Activated CD8-positive, alpha-beta memory T cell treated with anti-CD3 and anti-CD28 coated beads, Interleukin-2, amount 50 U/mL, for 4 hours (primary cell): ENCODE data around the gene CAND2.
"Not testable (repeated sequence)": the region's sequence is repeated elsewhere in the genome, so short reads cannot be mapped to it uniquely, and the experiment has no call there.

Experiments used
- DNase-seq: peaks from one replicate; pipeline ENCODE4 v3.0.0-alpha.2; 2020

Gene CAND2

DNA sequence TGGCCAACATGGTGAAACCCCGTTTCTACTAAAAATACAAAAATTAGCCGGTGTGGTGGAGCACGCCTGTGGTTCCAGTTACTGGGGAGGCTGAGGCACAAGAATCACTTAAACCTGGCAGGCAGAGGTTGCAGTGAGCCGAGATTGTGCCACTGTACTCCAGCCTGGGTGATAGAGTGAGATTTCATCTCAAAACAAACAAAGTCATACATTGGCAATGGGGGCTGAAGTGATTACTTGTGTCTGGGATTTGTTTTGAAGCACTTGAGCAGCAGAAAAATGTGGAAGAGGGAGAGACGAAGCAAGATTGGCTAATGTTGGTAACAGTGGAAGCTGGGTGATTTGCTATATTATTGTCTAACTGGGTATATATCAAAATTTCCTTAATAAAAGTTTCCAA, 24.0 kb upstream of the CAND2 start:
- DNase-seq, result no peak

DNA sequence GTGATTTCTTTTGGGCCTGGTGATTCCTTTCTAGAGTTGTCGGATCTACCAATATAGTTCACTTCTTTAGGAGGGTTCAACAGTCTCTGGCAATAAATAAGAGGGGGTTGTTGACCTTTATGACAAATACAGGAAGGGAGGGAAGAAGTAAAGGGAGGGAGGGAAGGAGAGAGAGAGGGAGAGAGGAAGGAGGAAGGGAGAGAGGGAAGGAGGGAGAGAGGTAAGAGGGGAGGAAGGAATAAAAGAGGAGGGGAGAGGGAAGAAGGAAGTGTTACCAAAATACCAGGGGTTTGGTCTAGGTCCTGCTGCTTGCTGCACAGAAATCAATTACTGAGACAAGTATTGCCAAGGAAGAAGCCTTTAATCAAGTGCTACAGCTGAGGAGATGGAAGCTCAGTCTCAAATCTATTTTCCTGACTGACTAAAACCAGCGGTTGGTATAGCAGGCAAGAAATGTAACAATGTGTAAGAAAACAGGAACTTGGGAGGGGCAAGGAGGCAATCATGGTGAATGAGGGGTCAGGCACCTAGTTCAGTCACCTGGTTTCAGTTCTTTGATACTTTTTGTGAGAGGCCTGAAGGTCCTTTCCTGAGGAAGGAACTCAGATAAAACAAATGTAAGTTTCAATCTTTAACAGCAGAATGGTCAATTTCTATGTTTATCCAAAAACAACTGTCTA, 23.3 kb upstream of the CAND2 start:
- DNase-seq, result no peak

DNA sequence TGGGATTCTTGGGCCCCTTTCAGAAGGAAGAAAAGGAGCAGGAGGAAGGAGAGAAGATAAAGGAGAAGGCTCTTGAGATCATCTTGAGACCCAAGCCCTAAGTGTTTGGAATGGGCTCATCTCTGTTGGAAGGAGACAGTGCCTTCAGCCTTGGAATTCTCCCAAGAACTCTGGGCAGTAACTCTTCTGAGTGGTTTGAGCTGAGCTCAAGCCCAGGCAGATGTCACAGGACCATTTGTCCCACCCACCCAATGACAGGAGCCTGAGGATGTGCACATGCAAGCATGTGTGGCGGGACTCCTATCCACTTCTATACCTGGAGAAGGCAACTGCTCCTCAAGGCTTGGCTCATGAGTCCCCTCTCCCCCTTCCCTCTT, 22.8 kb upstream of the CAND2 start:
- DNase-seq, result no peak

DNA sequence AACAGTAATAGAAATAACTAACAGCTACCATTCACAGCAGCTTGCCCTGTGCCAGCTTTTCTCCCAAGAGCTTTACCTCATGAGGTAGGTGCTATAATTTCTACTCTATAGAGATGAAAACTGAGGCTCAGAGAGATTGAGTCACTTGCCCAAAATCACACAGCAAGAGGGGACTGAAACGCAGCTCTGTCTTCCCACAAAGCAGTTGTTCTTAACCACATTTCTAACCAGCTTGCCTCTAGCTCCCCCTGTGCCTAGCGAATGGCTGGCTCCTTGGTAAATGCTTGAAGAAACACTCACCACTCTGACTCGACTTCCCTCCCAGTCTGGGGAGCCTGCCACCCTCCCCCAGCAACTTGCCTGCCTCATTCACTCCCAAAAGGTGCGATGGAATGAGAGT, 21.9 kb upstream of the CAND2 start:
- DNase-seq, result no peak

DNA sequence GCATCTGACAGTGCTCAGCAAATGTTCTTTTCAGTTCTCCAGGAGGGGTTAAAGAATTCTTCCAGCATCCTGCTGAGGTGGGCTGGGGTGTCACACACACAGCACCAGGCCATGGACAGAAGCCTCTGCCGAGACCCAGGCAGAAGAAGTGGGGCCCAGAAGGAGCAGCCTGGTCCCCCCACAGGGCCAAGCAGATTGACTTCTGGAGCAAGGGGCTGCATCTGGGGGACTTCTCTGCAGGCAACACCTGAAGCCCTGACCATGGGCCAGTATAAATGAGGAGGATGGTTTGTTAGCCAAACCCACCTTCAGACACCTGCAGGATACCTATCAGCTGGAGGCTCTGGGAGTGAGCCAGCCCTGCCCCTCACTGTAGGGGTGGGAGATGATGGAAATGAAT, 21.3 kb upstream of the CAND2 start:
- no peak for DNase-seq

DNA sequence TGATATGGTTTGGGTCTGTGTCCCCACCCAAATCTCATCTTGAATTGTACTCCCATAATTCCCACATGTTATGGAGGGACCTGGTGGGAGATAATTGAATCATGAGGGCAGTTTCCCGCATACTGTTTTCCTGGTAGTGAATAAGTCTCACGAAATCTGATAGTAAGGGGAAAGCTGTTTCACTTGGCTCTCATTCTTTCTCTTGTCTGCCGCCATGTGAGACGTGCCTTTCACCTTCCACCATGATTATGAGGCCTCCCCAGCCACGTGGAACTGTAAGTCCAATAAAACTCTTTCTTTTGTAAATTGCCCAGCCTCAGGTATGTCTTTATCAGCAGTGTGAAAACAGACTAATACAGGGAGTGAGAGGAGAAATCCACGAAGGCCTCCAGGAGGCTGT, 20.5 kb upstream of the CAND2 start:
- DNase-seq, result not testable (repeated sequence)

DNA sequence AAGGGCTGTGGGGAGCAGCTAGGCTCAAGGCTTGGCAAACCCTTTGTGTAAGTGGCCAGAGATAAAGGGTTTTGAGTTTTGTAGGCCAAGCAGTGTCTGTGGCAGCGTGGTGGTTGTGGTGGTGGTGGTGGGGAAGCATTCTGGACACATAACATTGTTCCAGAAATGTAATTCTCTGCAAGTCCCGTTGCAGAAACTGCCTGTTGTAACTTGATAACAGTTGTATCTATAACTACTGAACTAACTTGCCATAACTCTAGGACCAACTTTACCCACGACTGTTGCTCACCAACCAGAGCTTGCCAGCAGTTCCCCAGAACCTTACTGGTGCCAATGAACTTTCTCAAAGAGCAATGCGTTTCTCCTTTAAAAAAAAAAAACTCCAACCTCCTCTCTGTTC, 19.3 kb upstream of the CAND2 start:
- DNase-seq, result no peak

DNA sequence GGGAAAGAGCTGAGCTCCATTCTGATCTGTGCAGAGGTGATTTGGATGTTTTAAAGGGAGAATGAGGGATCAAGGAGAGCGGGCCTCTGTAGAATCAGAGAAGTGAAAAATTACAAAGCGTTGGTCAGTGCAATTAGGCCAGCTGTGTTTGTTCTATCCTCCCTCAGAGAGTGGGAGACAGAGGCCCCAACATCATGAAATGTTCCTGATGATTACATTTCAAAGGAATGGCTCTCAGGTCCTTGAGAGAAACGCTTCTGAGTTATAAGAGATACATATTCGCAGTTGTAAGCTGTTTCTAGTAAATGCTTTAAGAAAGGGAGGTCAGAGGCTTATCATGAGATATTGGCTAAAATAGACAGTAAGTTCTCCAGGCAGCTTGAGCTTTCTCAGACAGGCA, 15.7 kb upstream of the CAND2 start:
- DNase-seq, result no peak

DNA sequence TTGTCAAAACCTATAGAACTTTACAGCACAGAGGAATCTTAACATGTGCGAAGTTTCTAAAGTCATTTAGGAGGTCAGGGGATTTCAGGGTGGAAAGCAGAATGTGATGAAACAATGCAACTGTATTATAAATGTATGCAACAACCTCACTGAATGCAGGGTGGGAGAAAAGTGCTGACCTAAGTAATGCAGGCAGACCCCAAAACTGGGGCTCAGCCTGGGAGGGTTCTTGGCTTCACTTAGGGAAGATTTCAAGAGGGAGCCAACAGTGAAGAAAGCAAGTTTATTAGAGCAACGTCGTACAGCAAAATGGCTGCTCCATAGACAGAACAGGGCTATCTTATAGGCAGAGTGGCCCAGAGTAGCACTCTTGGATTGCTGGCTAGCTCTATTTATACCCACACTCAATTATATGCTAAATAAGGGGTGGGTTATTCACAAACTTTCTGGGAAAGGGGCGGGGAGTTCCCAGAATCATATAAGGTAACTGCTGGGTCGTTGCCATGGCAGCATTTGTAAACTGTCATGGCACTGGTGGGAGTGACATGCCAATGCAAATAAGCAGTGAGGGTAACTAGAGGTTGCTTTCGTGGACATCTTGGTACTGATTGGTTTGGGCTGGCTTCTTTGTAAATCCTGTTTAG, 14.2 kb upstream of the CAND2 start:
- DNase-seq, result no peak

DNA sequence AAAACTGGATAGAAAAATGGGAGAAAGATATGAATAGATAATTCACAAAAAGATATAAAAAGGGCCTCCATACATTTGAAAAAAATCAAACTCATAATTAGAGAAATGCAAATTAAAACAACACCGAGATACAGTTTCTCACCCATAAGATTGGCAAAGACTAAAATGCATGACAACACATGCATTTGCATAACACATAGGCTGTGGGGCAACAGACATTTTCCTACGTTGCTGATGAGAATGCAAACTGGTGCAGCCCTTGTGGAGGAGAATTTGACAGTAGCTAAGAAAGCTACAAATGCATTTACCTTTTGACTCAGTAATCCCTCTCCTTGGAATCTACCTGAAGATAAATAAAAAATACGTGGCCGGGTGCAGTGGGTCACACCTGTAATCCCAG, 11.4 kb upstream of the CAND2 start:
- DNase-seq, result no peak

DNA sequence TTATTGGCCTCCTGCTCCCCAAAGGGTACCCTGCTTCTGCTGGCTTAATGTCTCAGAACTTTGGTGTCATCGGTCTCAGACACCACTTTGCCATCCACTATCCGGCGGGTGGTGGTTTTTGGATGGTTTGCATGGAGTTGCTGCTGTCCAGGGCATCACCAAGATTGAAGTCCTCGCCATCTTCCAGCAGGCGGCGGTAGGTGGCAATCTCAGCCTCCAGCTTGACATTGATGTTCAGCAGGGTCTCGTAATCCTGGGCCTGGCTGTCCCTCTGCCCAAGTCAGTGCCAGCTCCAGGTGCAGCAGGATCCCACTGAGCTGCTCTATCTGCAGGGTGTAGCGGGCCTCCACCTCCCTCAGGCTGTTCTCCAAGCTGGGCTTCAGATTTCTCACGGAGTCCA, 9.1 kb upstream of the CAND2 start:
- DNase-seq, result peak; percentile 75

DNA sequence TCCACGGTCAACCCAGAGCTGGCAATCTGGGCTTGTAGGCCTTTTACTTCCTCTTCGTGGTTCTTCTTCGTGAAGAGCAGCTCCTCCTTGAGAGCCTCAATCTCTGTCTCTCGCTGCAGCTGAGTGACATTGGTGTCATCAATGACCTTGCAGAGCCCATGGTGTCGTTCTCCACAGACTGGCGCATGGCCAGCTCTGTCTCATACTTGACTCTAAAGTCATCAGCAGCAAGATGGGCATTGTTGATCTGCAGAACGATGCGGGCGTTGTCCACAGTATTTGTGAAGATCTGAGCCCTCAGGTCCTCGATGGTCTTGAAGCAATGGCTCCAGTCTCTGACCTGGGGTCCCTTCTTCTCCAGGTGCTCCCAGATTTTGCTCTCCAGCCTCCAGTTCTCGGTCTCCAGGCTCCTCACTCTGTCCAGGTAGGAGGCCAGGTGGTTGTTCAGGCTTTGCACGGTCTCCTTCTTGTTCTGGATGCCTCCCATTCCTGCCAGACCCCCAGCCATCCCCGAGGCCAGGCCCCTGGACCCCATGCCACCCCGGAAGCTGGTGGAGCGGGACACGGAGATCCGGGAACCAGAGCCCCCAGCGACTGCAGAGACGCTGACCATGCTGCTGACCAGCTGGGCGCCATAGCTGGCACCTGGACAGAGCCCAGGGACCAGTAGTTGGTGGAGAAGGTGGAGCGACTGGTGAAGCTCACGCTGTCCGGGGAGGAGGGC, 8.4 kb upstream of the CAND2 start:
- DNase-seq, result not testable (repeated sequence)

DNA sequence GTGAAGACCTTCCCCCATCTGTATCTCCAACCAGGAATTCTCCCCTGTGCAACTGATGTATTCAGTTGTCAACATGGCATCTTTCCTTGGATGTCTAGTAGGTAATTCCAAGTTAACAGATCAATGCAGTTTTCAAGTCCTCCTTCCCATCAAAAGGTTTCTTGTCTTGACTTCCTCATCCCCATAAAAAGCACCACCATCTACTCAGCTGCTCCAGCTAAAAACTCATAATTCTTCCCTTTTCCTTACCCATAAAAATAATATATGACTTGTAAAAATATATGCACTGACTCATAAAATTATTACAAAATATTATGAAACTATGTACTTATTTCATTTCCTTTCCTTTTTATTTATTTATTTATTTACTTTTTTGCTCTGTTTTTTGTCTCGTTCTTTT, 5.0 kb upstream of the CAND2 start:
- no peak for DNase-seq

DNA sequence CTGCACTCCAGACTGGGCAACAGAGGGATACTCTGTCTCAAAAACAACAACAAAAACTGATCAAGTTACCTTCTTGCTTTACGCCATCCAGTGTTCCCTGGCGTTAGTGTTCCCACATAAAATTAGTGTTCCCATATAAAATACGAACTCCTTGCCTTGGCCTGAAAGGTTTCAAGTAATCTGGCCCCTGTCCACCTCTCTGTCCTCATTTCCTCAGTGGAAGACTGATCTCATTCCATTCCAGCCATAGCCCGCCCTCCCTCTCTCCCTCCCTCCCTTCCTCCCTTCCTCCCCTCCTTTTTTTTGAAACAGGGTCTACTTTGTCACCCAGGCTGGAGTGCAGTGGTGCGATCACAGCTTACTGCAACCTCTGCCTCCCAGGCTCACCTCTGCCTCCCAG, 2.8 kb upstream of the CAND2 start:
- no peak for DNase-seq

DNA sequence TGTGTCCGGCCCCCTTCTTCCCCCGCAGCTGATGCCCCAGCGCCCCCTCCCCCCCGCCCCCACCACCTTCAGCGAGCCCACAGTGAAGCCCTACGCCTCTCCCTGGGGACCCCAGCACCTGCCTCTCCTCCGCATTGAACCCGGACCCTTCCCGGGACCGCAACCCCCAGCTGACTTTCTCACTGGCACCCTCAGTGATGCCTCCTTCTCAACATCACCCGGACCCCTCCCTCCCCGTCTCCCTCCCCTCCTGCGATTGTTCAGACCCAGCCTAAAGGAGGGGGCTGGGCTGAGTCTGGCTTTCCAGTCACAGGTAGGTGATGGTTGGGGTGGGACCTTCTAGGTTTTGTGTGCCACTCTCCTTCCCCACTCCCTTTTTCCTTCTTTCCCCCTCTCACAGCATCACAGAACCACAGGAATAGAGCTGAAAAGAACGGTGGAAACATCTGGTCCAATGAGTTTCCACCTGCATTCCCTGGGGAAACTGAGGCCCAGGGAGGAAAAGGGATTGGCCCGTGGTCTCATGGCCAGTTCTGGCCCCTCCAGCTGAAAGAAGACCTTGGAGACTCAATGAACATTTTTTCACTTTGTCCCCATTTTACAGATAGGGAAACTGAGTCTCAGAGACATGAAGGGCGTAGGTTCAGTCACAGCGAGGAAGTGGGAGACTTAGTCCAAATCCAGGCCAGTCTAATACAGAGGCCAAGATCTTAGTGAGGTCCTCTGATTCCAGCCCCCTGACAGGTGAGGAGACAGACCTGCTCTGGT, 828 bp downstream of the CAND2 start:
- DNase-seq, result no peak

DNA sequence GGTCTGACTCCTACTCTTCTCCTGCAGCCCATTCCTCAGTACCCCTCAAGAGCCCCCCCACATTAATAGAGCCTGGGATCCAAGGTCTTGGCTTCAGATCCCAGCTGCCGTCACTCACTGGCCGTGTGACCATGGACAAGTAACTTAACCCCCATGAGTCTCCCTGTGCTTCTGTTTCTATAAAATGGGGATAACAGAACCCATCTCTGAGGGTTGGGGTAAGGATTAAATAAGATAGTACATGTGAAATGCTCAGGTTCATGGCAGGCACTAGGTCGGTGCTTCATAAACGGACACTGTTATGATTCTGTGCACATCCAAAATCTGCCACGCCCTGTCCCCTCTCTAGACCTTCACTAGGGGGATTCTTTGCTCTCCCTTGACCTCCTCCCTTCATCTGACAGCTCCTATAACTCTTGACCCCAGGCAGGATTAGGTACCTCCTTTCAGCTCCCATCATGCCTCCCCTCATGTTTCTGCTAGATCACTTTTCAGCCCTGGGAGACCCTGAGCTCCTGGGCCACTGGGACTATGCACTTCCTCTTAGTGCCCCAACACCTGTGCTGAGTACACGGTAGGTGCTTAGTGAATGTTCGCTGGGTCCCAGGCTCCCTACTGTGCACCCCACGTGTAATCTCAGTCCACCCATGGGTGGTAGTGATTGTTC, 1.5 kb downstream of the CAND2 start:
- no peak for DNase-seq

DNA sequence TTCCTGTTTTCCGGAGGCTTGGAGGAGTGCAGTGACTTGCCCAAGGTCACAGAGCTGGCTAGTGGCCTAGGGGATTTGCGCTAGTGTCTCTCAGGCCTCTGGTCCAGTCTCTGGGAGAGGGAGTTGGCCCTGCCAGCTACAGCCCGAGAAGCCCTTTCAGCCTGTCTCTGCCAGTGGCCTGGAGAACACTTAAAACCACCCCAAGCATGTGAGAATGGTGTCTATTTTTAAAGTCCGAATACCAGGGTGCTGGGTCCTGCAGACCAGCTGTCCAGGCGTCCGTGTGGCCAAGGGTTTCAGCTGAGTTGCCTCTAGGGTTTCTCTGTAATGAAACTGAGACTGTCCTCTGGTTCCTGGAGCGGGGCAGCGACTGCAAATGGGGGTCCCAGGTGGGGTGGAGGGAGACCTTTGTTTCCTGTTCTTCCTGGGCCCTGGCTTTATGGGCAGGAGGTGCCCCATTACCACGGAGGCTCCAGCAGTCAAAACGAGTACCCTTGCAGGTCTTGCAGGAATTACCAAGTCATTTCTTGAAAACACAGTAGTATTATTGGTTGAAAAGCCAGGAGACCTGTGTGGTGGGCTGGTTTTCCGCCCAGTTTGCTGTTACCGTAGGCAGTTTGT, 2.2 kb downstream of the CAND2 start:
- no peak for DNase-seq

DNA sequence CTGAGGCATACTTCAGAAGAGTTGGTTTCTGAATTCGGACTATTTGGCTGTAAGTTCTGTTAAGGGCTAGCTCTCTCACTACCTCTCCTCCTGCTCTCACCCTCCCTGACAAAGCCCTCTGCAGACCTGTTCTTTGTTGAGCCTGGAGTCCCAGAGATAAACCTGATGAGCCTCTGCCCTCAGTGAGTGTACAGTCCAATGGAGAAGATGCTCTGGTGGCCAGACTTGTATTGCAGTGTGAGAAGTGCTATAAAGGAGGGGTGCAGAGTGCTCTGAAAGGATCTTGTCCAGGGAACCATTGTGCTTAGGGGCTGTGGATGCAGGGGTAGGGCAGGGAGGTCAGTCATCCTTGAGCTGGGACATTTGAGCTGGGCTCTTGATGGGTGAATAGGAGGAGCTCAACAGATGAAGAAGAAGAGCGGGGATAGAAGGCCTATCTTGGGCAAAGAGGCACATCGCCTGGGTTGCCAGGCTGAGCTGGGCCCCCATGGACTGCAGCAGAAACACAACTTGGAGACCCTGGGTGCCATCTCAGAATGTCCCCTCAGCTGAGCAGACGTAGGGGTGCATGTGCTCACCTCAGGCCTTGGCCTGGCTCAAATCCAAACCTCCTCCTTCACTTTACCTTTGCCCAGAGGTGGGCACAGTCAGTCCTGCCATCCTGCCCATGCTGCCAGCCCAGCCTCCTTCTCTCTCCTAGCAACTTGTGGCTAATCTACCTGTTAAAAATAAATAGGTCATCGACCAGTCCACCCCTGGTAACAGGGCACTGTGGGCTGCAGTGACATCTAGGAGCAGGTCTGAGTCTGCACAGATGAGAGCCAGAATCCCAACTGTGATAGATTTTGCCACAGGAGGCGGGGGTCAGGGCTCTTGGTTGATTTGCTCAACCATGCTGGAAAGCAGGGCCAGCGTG, 3.3 kb downstream of the CAND2 start:
- no peak for DNase-seq

DNA sequence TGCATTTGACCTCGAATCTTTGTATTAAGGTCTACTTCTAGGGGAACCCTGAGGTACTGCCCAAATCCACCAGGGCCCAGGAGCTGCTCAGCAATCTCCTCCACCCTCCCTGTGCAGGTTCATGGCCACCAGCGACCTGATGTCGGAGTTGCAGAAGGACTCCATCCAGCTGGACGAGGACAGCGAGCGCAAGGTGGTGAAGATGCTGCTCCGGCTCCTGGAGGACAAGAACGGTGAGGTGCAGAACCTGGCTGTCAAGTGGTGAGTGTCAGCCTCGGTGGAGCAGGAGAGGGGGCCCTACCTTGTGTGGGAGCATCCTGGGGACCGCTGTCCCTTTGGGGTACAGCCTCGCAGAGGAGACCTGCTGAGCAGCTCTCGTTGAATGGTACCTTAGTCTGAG, 6.9 kb downstream of the CAND2 start:
- DNase-seq, result no peak

DNA sequence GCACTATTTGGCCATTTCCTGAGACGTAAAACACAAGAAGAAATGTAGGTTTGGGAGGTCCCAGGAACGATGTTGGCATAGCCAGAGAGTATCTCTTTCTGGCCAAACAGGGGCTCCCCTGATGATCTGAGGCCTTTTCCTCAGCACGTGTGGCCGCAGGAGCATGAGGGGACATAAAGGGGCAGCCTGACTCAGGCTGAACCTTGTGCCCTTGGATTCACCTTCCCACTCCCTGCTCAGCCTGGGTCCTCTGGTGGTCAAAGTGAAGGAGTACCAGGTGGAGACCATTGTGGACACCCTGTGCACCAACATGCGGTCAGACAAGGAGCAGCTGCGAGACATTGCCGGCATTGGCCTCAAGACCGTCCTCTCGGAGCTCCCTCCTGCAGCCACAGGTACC, 10.6 kb downstream of the CAND2 start:
- no peak for DNase-seq

DNA sequence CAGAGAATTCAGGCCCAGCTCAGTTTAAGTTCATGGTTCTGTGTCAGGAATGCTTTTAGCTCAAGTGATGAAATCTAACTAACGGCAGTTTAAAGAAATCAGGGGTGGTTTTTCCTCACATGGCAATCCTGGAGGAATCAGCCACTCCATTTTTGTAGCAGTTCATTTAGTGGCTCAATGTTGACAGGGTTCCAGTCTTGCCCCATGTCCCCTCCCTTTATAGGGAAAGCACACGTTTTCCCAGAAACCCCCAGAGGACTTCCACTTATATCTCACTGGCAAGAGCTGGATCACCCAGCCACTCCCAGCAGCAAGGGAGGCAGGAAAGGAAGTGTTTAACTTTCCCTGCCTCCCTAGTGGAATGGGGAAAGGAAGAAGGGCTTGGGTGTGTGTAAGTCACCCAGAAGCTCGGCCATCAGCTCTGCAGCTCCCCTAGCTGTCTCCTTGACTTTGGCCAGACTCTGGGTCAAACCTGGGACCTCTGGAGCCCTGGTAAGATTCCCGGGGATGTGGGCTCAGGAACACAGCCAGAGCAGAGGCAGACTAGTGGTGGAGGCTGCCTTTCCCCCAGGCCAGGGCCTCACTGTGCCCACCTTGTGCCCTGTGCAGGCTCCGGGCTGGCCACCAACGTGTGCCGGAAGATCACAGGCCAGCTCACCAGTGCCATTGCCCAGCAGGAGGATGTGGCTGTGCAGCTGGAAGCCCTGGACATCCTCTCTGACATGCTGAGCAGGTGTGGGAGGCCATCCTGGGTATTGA, 11.3 kb downstream of the CAND2 start:
- no peak for DNase-seq
